HEK293 (cell line): ENCODE measurements around the gene PNLDC1.
A peak's percentile ranks its signal among the peaks of the same experiment; 100 is the strongest.

Experiments used
- CTCF ChIA-PET: fragments of 350-600 bp; formaldehyde crosslinking; extraction: SDS; loops from one replicate; lab custom pipeline; 2021; ENCODE audit warnings: antibody characterized with exemption; lab: Yijun Ruan, JAX
- POLR2A ChIA-PET: fragments of 300-600 bp; formaldehyde crosslinking; extraction: SDS; loops from one replicate; lab custom pipeline; 2020; ENCODE audit warnings: antibody characterized with exemption, inconsistent platforms; lab: Yijun Ruan, JAX
- H3K27ac ChIP-seq: fragments of 200-500 bp; sonication (Bioruptor generic); 2 replicates; pipeline ENCODE4 v1.5.1; 2014; ENCODE audit warnings: low read depth, low read length, control low read depth, inconsistent platforms; ENCODE audit errors: extremely low read depth
- H3K36me3 ChIP-seq, 2 experiments: fragments of 200-500 bp in 1 of 2; sonication (Bioruptor generic) in 1 of 2; 1 replicate in 1 of 2; 2 replicates in 1 of 2; pipeline ENCODE4 v1.5.1; 2014 to 2017; ENCODE audit warnings: inconsistent platforms in 2 of 2, low read length in 2 of 2; ENCODE audit not compliant: control insufficient read depth in 2 of 2, insufficient read depth in 1 of 2
- H3K4me1 ChIP-seq: fragments of 200-500 bp; sonication (Bioruptor generic); 2 replicates; pipeline ENCODE4 v1.5.1; 2014; ENCODE audit warnings: mild to moderate bottlenecking, low read length, inconsistent platforms; ENCODE audit not compliant: control insufficient read depth, insufficient read depth
- H3K4me3 ChIP-seq: 2 replicates; pipeline ENCODE4 v1.5.1; 2011; ENCODE audit warnings: low read depth, mild to moderate bottlenecking, control low read depth, low read length, moderate library complexity
- H3K9me3 ChIP-seq: fragments of 200-500 bp; sonication (Bioruptor generic); 2 replicates; pipeline ENCODE4 v1.5.1; 2014; ENCODE audit warnings: low read depth, low read length, inconsistent platforms; ENCODE audit not compliant: control insufficient read depth, insufficient read depth
- ATF2 ChIP-seq: fragments of 450-650 bp; formaldehyde crosslinking; IDR thresholded peaks from 2 replicates; pipeline ENCODE4 v1.5.1; 2016; ENCODE audit warnings: missing biosample characterization, missing genetic modification characterization, low read depth
- ELK4 ChIP-seq: IDR thresholded peaks from 2 replicates; pipeline ENCODE4 v1.6.1; 2011; ENCODE audit warnings: mild to moderate bottlenecking, low read depth, low read length, borderline replicate concordance
- KLF1 ChIP-seq: fragments of 450-650 bp; formaldehyde crosslinking; IDR thresholded peaks from 2 replicates; pipeline ENCODE4 v1.5.1; 2016; ENCODE audit warnings: missing biosample characterization, missing genetic modification characterization
- KLF17 ChIP-seq: fragments of 450-650 bp; formaldehyde crosslinking; IDR thresholded peaks from 2 replicates; pipeline ENCODE4 v1.5.1; 2016; ENCODE audit warnings: missing biosample characterization, missing genetic modification characterization
- MZF1 ChIP-seq: fragments of 450-650 bp; formaldehyde crosslinking; IDR thresholded peaks from 2 replicates; pipeline ENCODE4 v1.5.1; 2017; ENCODE audit warnings: missing biosample characterization, missing genetic modification characterization, borderline replicate concordance
- PATZ1 ChIP-seq: fragments of 450-650 bp; formaldehyde crosslinking; IDR thresholded peaks from 2 replicates; pipeline ENCODE4 v1.5.1; 2016; ENCODE audit warnings: missing biosample characterization, missing genetic modification characterization
- SETDB1 ChIP-seq: IDR thresholded peaks from one replicate; pipeline ENCODE4 v1.6.1; 2017; ENCODE audit warnings: mild to moderate bottlenecking, low read length, moderate library complexity, mixed read lengths; ENCODE audit not compliant: insufficient read length
- SP2 ChIP-seq: fragments of 450-650 bp; formaldehyde crosslinking; IDR thresholded peaks from 2 replicates; pipeline ENCODE4 v1.5.1; 2016; ENCODE audit warnings: missing biosample characterization, missing genetic modification characterization
- TRIM28 ChIP-seq: IDR thresholded peaks from 2 replicates; pipeline ENCODE4 v1.6.1; 2011; ENCODE audit warnings: low read length, control low read depth, borderline replicate concordance
- ZBTB17 ChIP-seq: fragments of 450-650 bp; formaldehyde crosslinking; IDR thresholded peaks from 2 replicates; pipeline ENCODE4 v1.5.1; 2016; ENCODE audit warnings: missing biosample characterization, missing genetic modification characterization
- ZBTB48 ChIP-seq: fragments of 450-650 bp; formaldehyde crosslinking; IDR thresholded peaks from 2 replicates; pipeline ENCODE4 v1.5.1; 2016; ENCODE audit warnings: missing biosample characterization, missing genetic modification characterization
- ZBTB7A ChIP-seq: fragments of 450-650 bp; formaldehyde crosslinking; IDR thresholded peaks from 2 replicates; pipeline ENCODE4 v1.5.1; 2016; ENCODE audit warnings: low read depth, missing biosample characterization, missing genetic modification characterization
- ZEB2 ChIP-seq: fragments of 450-650 bp; formaldehyde crosslinking; IDR thresholded peaks from 2 replicates; pipeline ENCODE4 v1.5.1; 2016; ENCODE audit warnings: missing biosample characterization, missing genetic modification characterization
- ZNF10 ChIP-seq: fragments of 450-650 bp; formaldehyde crosslinking; IDR thresholded peaks from 2 replicates; pipeline ENCODE4 v1.5.1; 2017; ENCODE audit warnings: missing biosample characterization, missing genetic modification characterization
- ZNF121 ChIP-seq: fragments of 450-650 bp; formaldehyde crosslinking; IDR thresholded peaks from 2 replicates; pipeline ENCODE4 v1.5.1; 2016; ENCODE audit warnings: missing biosample characterization, missing genetic modification characterization
- ZNF214 ChIP-seq: fragments of 450-650 bp; formaldehyde crosslinking; IDR thresholded peaks from 2 replicates; pipeline ENCODE4 v1.5.1; 2017; ENCODE audit warnings: missing biosample characterization, mild to moderate bottlenecking, missing genetic modification characterization, borderline replicate concordance
- ZNF239 ChIP-seq: fragments of 450-650 bp; formaldehyde crosslinking; IDR thresholded peaks from 2 replicates; pipeline ENCODE4 v1.5.1; 2016; ENCODE audit warnings: missing biosample characterization, missing genetic modification characterization
- ZNF248 ChIP-seq: fragments of 450-650 bp; formaldehyde crosslinking; IDR thresholded peaks from 2 replicates; pipeline ENCODE4 v1.5.1; 2017; ENCODE audit warnings: missing biosample characterization, missing genetic modification characterization
- ZNF26 ChIP-seq: fragments of 450-650 bp; formaldehyde crosslinking; IDR thresholded peaks from 2 replicates; pipeline ENCODE4 v1.5.1; 2016; ENCODE audit warnings: missing biosample characterization, missing genetic modification characterization
- ZNF266 ChIP-seq: fragments of 450-650 bp; formaldehyde crosslinking; IDR thresholded peaks from 2 replicates; pipeline ENCODE4 v1.5.1; 2016; ENCODE audit warnings: missing biosample characterization, missing genetic modification characterization, low read depth
- ZNF473 ChIP-seq: fragments of 450-650 bp; formaldehyde crosslinking; IDR thresholded peaks from 2 replicates; pipeline ENCODE4 v1.5.1; 2017; ENCODE audit warnings: missing biosample characterization, missing genetic modification characterization
- ZNF514 ChIP-seq: fragments of 450-650 bp; formaldehyde crosslinking; IDR thresholded peaks from 2 replicates; pipeline ENCODE4 v1.5.1; 2016; ENCODE audit warnings: missing biosample characterization, missing genetic modification characterization
- ZNF549 ChIP-seq: fragments of 450-650 bp; IDR thresholded peaks from 2 replicates; pipeline ENCODE4 v1.5.1; 2018; ENCODE audit warnings: missing biosample characterization, missing genetic modification characterization, mild to moderate bottlenecking, inconsistent platforms, moderate library complexity
- ZNF571 ChIP-seq: fragments of 450-650 bp; formaldehyde crosslinking; IDR thresholded peaks from 2 replicates; pipeline ENCODE4 v1.5.0; 2017; ENCODE audit warnings: missing biosample characterization, missing genetic modification characterization
- ZNF585B ChIP-seq: fragments of 450-650 bp; formaldehyde crosslinking; IDR thresholded peaks from 2 replicates; pipeline ENCODE4 v1.5.1; 2016; ENCODE audit warnings: missing biosample characterization, missing genetic modification characterization
- ZNF629 ChIP-seq: fragments of 450-650 bp; formaldehyde crosslinking; IDR thresholded peaks from 2 replicates; pipeline ENCODE4 v1.5.1; 2017; ENCODE audit warnings: missing biosample characterization, missing genetic modification characterization
- ZNF747 ChIP-seq: fragments of 450-650 bp; formaldehyde crosslinking; IDR thresholded peaks from 2 replicates; pipeline ENCODE4 v1.5.1; 2016; ENCODE audit warnings: missing biosample characterization, missing genetic modification characterization
- ZNF791 ChIP-seq: fragments of 450-650 bp; formaldehyde crosslinking; IDR thresholded peaks from 2 replicates; pipeline ENCODE4 v1.5.1; 2016; ENCODE audit warnings: missing biosample characterization, missing genetic modification characterization
- ZSCAN23 ChIP-seq: fragments of 450-650 bp; formaldehyde crosslinking; IDR thresholded peaks from 2 replicates; pipeline ENCODE4 v1.5.1; 2016; ENCODE audit warnings: missing biosample characterization, missing genetic modification characterization
- ZSCAN4 ChIP-seq: fragments of 450-650 bp; formaldehyde crosslinking; IDR thresholded peaks from 2 replicates; pipeline ENCODE4 v1.5.1; 2017; ENCODE audit warnings: missing biosample characterization, missing genetic modification characterization
- ZXDB ChIP-seq: fragments of 450-650 bp; formaldehyde crosslinking; IDR thresholded peaks from 2 replicates; pipeline ENCODE4 v1.5.1; 2016; ENCODE audit warnings: missing biosample characterization, missing genetic modification characterization

PNLDC1 gene

GRCh38 chr6:159807150-159807858 is 7.2 kb downstream of the PNLDC1 start:
- Histone ChIP-seq H3K27ac (no peak overlapping the region), H3K9me3 (no peaks in the 10 kb centered on the region), H3K4me3 (no peak overlapping the region), H3K4me1 (peaks cover 4% of the 10 kb centered on the region), H3K36me3 (no peaks in the 10 kb centered on the region)
- ChIA-PET CTCF (no interaction called here), POLR2A (interaction anchor here (0.6 to 5.7 kb wide), 4 partner anchors 17 to 194 kb away, joined by 3 to 47 read pairs (median 4); partner anchors contain the start of genes MRPL18 and TCP1)
- TF ChIP-seq ZNF214: no peak
- no peak for TF ChIP-seq ZNF549 (tag by site-specific recombination)
- no peak for TF ChIP-seq KLF17 (tag by site-specific recombination)
- no peak for TF ChIP-seq KLF1 (tag by site-specific recombination)
- TF ChIP-seq ZNF747: no peak
- no peak for TF ChIP-seq SETDB1
- TF ChIP-seq ZNF266: no peak
- TF ChIP-seq ZNF26: no peak
- no peak for TF ChIP-seq ELK4
- TF ChIP-seq ZNF585B (tag by site-specific recombination): no peak
- no peak for TF ChIP-seq ZSCAN4 (tag by site-specific recombination)
- no peak for TF ChIP-seq ZSCAN23 (tag by site-specific recombination)
- TF ChIP-seq ZXDB: peak; percentile 83
- TF ChIP-seq ZNF571: no peak
- no peak for TF ChIP-seq MZF1
- no peak for TF ChIP-seq ZNF791 (tag by site-specific recombination)
- TF ChIP-seq TRIM28: no peak
- no peak for TF ChIP-seq ZNF473 (tag by site-specific recombination)
- TF ChIP-seq ZNF10 (tag by site-specific recombination): no peak
- no peak for TF ChIP-seq ZNF629
- no peak for TF ChIP-seq ZBTB17 (tag by site-specific recombination)
- no peak for TF ChIP-seq ZNF514 (tag by site-specific recombination)
- no peak for TF ChIP-seq PATZ1 (tag by site-specific recombination)
- no peak for TF ChIP-seq ZNF248
- TF ChIP-seq ZNF121 (tag by site-specific recombination): no peak
- TF ChIP-seq ZNF239 (tag by site-specific recombination): no peak
- TF ChIP-seq ZEB2 (tag by site-specific recombination): no peak
- no peak for TF ChIP-seq ZBTB7A
- TF ChIP-seq ATF2 (tag by site-specific recombination): no peak
- no peak for TF ChIP-seq ZBTB48 (tag by site-specific recombination)
- TF ChIP-seq SP2 (tag by site-specific recombination): no peak
